Stimulated activated CD4-positive, alpha-beta T cell treated with anti-CD3 and anti-CD28 coated beads, Interleukin-2, amount 100 ng/mL, for 4 hours (primary cell): ENCODE measurements around the gene AMOT.

Experiments
- DNase-seq: peaks from one replicate; pipeline ENCODE4 v3.0.0-alpha.2; 2020; ENCODE audit warnings: low read depth

The AMOT gene

GRCh38 chrX:112738347-112739033, 102.1 kb downstream of the AMOT start:
- no peak for DNase-seq

GRCh38 chrX:112736310-112736709, 104.3 kb downstream of the AMOT start:
- DNase-seq = no peak

DNA sequence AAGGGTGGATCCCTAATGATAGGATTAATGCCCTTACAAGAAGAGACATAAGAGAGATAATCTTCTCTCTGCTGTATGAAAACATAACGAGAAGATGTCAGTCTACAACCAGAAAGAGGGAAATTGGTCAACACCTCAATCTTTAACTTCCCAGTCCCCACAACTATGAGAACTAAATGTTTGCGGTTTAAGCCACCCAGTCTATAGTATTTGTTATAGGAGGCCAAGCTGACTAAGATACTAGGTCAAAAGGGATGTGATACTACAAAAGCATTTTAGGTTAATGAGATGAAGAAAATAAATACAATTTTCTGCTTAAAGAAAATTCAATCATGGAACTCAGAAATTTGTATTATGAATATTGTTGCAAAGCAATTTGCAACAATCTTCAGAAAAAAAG, 105.5 kb downstream of the AMOT start:
- no peak for DNase-seq

DNA sequence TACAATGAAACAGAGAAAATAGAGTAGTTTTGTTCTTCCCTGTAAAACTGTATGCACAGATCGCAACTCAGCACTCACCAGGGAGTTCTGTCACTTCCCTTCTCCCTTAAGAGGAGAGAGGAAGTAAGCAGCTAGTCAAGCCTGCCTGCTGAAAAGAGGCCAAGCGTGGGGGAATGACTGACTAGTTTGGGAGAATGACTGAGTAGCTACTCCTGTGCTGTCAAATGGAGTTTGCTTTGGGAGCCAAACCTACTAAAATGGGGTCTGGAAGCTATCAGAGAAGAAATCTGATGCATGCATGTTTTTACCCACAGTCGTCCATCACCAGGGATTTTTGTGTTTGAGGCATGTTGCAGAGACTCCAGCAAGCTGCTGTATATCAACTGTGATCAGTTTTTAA, 106.3 kb downstream of the AMOT start:
- DNase-seq = no peak

- DNase-seq = no peak
Measured at GRCh38 chrX:112731793-112732192, 108.8 kb downstream of the AMOT start.
